GM21723 (cell line): ENCODE measurements around the gene TXNDC11.

Source experiments
- ATAC-seq: cut with Tn5 transposase; IDR thresholded peaks from one replicate; pipeline ENCODE4 v1.9.1; 2021; ENCODE audit warnings: mild to moderate bottlenecking, moderate library complexity; ENCODE audit not compliant: unreplicated experiment

The TXNDC11 gene

DNA sequence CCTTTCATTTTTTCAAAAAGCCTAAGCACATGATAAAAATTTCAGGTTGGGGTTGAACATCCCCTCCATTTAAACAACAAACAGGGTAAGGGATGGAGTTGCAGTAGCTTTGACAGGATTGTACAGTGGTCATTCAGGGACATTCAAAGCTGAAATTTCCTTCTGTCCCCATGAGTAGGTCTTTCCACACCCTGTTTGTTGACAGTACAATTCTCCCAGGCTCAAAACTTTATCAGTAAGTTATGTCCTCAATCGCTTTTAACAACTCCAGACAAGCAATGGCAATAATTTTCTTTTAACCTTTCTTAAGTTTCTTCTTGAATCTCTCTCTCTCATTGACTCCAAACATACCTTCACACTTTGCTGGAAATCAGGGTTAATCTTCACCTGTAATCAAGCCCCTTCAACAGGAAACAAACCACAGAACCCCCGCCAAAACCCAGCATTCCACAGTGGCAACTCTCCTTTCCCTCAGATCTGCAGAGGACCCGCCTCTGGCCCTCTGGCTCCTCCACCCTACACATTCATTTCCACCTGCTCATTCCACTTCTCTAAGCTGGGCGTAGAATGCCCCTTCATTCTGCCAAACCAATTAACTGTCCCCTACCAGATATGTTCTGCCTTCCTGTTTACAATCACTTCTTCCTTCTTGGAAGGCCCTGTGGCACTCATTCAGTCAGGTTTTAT lies 20.7 kb downstream of the TXNDC11 start:
- no peak for ATAC-seq

DNA sequence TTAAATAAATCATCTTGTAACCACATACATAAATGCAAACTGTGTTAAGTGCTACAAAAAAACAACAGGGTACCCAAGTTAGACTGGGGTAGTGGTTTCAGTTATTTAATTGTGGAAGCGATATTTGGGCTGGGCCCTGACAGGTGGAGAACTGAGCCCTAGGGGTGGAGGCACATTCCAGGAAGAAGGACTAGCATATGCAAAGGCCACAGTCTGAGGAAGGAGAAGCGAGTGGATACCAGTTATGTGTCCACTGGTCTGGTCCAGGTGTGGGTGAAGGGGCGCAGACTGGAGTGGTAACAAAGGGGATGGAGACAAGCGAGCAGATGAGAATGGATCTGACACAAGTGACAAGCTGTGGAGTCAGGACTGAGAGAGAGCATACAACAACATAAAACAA lies 22.9 kb downstream of the TXNDC11 start:
- ATAC-seq = no peak

- no peak for ATAC-seq
Measured at GRCh38 chr16:11719171-11719570, 23.5 kb downstream of the TXNDC11 start.

DNA sequence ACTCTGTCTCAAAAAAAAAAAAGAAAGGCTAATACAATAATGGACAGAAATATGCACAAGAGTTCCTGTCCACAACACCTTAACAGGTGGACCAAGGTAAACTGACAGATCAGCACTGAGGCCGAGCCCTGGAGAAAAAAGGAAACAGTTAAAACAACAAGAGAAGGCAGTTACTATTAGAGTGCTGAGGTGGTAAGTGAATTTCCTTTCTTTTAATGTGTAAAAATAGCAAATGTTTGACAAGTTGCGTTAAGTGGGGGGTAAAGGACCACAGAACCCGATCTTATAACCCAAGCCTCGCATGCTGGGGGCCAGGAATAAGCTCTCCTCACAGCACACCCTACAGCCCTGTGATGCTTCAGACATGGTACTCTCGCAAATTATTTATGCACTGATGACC lies 24.8 kb downstream of the TXNDC11 start:
- no peak for ATAC-seq

- no peak for ATAC-seq
Measured at GRCh38 chr16:11716336-11716735, 26.3 kb downstream of the TXNDC11 start.

GRCh38 chr16:11715246-11715947 lies 27.3 kb downstream of the TXNDC11 start:
- no peak for ATAC-seq

DNA sequence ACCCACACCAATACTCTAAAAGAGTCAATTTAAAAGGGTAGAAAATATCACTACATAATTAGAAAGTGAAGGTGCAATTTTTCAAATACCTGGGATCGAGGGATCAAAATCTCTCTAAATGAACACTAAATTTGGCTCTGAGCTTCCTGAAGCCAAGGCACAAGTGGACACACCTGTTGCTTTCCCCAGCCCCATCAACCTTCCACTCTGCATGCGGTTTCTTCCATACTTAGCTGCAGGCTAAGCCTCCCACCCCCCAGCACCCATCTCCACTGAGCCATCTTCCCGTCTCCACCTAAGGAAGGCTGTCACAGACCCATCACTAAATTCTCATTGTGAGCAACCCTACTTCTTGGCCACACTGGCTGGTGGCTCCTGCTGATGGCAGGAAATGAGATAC lies 30.5 kb downstream of the TXNDC11 start:
- ATAC-seq = no peak

DNA sequence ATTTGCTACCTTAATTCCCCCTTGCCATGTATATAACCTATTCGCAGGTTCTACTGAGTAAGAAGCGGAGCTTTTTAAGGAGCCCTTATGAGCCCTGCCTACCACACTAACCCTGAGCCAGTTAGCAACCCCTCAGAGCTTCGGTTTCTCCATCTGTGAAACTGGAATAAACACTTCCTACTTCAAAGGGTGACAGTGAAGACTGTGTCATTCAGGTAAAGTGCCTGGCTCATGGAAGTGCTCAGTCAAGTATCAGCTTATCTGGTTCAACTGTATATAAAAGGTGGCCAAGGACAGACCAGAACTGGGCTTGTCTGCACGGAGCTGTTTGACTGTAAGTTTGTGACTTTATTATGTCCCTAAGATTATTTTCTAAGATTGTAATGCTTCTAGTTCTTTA lies 31.0 kb downstream of the TXNDC11 start:
- no peak for ATAC-seq

DNA sequence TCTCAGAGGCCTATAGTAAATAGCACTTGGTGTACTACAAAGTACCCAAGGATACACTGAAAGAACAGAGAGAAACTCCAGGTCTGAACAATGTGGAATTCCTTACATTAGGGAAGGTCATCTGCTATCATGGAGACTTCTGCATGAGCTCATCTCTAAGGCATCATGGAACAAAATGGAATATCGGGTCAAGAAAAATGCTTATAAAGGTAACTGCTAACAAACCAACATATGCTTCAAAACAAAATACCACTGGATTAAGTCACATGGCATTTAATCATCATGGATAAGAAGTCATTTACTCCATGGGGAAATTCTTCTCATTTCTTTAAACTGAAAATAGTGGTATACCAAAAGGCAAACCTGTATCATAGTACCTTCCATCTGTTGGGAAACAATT lies 34.2 kb downstream of the TXNDC11 start:
- no peak for ATAC-seq

DNA sequence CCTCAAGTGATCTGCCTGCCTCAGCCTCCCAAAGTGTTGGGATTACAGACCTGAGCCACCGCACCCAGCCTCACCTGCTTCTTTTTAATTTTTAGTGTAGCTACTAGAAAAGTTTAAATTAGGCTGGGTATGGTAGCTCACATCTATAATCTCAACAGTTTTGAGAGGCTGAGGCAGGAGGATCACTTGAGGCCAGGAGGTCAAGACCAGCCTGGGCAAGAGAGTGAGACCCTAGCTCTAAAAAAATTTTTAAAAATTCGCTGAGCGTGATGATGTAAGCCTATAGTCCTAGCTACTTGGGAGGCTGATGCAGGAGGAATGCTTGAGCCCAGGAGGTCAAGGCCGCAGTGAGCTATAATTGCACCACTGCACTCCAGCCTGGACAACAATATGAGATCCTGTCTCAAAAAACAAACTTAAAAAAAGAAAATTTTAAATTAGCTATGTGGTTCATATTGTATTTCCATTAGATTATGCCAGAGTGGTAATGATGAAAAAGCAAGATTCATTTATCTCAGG lies 34.9 kb downstream of the TXNDC11 start:
- no peak for ATAC-seq

DNA sequence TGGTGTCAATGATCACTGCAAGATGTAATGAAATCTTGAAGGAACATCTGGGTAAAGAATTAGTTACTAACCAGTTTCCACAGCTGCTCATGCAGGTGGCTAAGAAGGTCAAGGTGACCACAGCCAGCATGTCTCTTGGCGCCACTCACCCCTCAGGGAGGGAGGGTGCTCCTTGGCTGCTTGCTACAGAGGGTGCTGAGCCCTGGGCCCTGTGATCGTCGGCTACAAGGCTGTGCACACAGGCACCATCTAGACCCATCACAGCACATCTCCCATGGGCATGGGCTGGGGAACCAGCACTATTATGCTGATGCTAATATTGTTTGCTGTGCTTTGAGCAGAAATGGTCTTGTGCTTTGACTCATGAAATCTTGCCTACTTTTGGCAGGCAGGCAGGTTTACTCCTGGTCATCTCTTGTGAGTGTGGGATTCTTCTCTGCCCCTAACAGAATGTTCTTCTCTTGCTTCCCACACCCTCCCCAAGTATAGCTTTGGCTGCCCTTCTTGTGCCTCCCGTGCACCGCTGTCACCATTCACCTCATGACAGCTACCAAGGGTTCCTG lies 36.4 kb downstream of the TXNDC11 start:
- ATAC-seq = no peak

DNA sequence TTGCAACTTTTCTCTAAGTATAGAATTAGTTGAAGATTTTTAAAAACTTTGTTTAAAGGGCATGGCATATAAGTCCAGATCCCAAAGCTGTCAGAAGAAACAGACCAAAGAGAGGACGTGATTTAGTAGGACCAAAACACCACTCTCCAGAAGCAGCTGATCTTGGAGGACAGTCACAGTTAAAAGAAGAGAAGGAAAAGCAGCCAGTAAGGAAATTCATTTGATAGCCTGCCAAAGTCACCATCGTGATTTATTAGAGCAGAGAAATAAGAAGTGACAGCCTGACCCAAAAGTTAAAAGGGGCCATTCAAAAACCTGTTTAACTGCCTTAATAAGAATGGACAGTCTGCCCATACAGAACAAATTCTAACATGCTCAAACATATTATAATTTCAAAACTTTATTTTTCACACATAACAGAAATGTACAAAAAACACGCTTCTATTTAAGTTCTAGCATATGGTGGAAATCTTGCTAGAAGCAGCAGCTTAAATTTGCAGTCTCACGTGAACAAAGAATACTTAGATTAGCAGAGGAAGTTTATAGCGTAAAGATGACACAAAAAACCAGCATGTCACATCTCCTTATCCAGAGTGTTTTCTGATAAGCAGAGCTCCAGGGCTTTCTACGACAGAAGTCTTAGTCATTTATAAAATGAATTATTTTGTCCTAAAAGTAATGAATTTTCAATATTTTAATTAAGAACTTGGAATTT lies 37.2 kb downstream of the TXNDC11 start:
- ATAC-seq = no peak

DNA sequence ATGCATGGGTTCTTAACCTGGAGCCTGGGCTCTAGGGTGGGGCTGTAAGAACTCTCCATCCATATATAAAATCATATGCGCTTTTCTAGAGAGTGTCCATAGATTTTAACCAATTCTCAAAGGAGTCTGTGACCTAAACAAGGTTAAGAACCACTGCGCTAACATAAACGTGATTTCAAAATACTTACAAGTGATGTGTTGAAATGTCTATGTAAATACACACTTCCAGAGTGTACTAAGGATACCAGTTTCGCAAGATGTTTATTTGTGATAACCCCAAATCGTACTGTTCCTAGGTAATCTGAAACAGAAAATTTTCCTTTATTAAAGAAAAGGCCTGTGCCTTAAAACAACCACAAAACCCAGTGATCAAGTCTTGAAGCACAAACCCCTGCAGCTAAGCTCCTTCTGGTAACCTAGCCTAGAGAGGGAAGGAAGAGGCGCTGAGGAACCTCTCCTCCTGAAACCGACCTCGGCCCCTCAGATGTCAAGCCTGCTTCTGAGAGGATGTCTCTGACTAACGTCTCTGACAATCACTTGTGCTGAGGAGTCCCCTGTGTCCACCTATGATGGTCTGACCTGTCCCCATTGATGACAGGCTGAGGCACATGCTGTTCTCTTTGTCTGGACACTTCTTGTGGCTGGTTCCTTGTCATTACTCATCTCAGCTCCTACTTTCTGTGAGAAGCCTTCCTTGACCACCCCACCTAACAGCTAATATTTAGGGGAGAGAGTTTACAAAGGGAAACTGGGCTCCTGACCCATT lies 42.2 kb downstream of the TXNDC11 start:
- no peak for ATAC-seq

- no peak for ATAC-seq
Measured at GRCh38 chr16:11699234-11699894, 43.3 kb downstream of the TXNDC11 start.

DNA sequence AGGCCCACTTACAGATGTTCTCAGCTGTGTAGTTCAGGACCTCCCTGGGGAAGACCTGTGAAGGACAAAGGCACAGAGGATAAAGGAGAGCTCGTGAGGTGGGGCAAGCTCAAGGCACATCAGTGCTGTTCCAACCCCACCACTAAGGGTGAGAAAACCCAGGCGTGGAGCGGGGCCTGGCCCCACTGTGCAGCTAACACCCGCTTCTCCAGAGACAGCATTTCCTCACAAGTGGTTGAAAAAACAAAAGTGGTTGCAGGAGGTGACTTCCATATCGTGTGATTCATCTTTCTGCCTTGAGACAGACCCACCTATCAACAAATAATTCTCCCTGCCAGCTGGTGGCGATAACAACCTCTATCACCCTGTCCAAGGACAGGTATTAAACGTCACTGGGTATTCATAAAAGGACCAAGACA lies 44.4 kb downstream of the TXNDC11 start:
- ATAC-seq = no peak

DNA sequence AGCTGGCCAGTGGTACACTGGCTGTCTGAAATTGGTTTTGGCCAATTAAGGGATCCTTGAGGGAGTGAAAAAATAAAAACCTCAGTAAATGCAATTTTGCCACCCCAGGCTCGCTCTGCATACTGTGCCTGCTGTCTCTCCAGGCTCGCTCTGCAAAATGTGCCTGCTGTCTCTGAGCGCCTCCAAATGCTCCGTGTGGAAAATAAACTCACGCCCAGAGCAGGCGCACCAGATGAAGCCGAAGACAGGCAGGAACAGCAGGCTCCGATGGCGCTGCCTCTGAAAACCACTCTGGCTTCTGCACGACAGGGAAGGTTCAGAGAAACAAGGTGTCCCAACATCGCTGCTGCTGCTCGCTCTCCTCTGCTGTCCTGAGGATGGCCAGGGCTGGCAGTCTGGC lies 45.3 kb downstream of the TXNDC11 start:
- ATAC-seq = no peak

GRCh38 chr16:11696266-11697012 lies 46.2 kb downstream of the TXNDC11 start:
- ATAC-seq = no peak

DNA sequence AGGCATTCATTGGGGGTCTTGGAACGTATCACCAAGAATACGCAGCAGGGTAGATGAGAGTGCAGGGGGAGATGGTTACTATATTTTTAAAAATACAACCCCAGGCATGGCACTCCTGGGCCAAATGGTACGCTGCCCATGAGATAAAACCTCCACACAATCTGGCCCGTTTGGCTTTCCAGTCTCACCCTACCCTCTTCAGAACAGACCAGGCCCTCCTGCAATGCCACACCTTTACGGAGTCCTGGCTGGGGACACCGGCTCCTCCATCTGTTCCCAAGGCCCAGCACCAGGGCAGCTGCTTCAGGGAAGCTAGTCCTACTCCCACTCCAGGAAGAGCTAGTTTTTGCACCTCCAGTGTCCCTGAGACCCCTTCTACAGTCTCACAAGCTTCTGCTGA lies 50.0 kb downstream of the TXNDC11 start:
- no peak for ATAC-seq

DNA sequence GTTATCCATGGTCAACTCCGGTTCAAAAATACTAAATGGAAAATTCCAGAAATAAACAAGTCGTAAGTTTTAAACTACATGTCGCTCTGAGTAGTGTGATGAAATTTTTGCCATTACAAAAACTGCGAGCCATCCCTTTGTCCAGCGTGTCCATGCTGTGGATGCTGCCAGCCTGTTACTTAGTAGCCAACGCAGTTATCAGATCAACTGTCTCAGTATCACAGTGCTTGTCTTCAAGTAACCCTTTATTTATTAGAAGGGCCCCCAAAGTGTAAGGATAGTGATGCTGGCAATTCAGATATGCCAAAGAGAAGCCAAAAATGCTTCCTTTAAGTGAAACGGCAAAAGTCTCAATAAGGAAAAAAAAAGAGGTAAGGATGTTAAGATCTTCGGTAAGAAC lies 50.5 kb downstream of the TXNDC11 start:
- ATAC-seq = no peak

DNA sequence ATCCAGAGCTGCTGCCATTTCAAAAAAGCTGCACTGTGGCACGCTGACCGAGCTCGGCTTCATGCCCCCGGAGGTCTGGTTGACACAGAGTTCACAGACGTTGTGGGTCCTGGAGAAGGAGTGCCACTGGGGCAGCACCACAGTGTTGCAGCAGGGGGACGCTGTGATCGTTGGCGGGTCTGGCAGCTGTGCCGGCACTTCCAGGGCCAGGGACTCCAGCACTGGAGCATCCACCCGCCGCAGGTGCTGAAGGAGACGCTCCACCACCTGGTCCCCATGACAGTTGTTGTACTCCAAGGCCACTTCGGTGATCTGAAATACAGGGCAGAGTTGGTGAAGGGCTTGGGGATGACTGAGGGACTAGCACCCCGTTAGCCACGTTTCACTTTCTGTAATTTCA lies 50.9 kb downstream of the TXNDC11 start:
- no peak for ATAC-seq
